UCSD-AML1 (cell line): ENCODE results near the gene RND2.
"Not testable (repeated sequence)": the region's sequence is repeated elsewhere in the genome, so short reads cannot be mapped to it uniquely, and the experiment has no call there.

Source experiments
- DNase-seq: peaks from one replicate; lab custom pipeline; 2025; ENCODE audit not compliant: unreplicated experiment; lab: John Stamatoyannopoulos, UW

Gene RND2, protein sequence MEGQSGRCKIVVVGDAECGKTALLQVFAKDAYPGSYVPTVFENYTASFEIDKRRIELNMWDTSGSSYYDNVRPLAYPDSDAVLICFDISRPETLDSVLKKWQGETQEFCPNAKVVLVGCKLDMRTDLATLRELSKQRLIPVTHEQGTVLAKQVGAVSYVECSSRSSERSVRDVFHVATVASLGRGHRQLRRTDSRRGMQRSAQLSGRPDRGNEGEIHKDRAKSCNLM

DNA sequence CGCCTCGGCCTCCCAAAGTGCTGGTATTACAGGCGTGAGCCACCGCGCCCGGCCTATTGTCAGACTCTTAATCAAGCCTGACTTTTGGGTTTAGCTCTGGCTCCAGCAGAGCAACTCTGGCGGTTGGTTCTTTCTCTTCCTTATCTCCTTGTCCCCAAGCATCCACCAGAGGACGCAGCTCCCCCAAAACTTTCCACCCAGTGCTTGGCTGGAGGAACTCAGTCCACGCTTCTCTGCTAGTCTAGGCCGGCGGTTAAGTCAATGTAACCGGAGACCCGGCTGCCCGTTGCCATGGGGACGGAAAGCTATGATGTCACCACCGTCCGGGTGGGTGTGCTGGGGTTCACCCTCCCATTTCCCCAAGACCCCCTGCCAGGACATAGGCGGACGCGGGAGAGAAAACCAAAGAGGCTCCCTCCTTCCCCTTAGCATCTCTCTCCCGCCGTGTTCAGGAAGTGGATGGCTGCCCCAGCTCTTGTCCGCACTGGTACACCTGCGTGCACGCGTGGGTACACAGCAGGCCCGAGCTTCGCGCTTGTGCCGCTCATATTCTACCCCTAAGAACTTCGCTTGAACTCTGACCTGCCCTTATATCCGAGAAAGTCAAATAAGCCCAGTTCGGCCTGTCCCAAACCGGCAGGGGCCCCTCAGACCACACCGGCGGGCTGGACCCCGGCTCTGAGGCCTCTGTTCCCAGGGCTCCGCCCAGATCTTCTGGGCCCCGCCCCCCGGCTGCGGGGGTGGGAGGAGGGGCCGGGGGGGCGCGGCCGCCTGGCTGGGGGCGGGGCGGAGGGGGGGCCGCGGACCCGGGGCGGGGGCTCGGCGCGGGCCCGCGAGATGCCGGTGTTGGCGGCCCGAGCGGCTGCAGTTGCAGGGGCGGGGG lies at the start of gene RND2:
RND2 (plus strand) TSS at position 825 of the 883 bp plus-strand sequence. CDS start 117 bp downstream, outside the sequence.
- peak; percentile 84 for DNase-seq

GRCh38 chr17:42975265-42975664 lies 49.8 kb upstream of the RND2 start:
- no peak for DNase-seq

DNA sequence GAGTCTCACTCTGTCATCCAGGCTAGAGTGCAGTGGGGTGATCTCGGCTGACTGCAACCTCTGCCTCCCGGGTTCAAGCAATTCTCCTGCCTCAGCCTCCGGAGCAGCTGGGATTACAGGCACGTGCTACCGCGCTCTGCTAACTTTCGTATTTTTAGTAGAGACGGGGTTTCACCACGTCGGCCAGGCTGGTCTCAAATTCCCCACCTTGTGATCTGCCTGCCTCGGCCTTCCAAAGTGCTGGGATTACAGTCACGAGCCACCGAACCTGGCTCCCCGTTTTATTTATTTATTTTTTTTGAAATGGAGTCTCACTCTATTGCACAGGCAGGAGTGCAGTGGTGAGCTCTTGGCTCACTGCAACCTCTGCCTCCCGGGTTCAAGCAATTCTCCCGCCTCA lies 49.3 kb upstream of the RND2 start:
- not testable (repeated sequence) for DNase-seq

DNA sequence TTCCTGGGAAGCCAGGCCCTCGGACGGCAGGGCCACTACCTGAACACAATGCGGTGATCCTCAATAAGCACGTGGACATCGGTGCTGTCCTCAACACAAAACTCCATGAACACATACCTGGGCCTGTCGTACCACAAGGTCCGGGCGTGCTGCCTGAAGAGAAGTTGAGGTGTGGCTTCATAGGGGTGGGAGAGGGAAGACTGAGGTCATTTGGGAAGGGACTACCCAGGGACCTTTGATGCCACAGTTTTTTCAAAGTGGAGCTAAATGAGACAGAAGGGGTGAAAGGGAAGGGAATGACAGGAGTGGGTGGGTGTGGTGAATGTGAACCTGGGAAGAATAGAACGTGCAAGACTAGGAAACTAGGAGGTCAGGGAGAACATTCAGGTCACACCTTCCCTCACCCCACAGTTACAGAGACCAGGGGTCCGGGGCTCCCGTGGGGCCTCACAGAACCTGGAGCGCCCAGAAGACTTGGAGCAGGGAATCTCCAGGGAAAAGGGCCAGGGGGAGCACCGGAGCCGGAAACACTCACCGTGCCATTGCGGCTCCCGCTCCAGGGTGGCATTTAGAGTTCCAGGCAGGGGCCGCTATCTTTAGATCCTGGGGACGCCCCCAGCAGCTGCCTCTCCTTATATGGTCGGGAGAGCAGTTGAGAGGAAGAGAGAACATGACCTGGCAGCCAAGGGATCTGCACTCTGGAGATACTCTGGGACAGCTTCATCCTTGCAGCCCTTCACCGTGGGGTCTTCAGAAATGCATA lies 45.3 kb upstream of the RND2 start, which contains the start of gene PTGES3L:
PTGES3L (minus strand) TSS at position 570 of the 763 bp plus-strand sequence; CDS start at position 543, 27 bp downstream.
- peak; percentile 66 for DNase-seq

DNA sequence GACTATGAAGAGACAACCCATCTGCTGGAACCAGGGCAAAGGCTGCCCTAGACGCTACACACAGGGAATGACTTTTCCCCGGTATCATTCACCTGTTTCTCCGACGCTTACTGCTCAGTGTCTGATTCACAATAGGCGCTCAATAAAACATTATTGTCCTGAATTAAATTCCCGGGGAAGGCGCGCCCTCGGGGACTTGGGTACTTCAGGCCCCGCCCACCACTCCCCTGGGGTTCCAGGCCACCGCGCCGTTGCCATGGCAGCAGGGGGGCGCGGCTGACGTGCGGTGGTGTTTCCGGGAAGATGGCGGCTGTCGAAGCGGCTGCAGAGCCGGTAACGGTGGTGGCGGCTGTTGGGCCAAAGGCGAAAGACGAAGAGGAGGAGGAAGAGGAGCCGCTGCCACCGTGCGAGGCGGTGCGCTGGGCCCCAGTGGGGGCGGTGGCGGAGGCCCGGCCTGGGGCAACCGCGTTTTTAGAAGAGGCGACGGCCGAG lies 44.7 kb upstream of the RND2 start, which contains the start of gene RUNDC1:
RUNDC1 (plus strand) TSS at position 292 of the 492 bp plus-strand sequence; CDS start at position 304, 12 bp downstream.
- peak; percentile 92 for DNase-seq

GRCh38 chr17:42980766-42981397 lies 44.1 kb upstream of the RND2 start:
- peak; percentile 52 for DNase-seq

DNA sequence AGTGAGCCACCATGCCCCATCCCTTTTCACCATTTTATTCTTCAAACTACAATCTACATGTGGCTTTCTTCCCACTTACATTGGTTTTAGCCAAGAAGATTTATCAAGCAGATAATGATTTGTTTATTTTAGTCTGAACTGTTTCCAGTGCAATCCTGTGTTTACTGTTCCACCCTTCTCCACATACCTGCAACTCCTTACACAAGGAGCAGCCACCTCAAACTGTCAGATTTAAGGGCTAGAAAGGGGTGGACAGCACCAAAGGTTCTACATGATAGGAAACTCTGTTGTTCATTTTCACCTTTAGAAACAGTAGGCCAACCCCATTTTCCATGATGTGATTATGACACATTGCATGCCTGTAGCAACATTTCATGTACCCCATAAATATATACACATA lies 42.8 kb upstream of the RND2 start:
- DNase-seq: no peak

DNA sequence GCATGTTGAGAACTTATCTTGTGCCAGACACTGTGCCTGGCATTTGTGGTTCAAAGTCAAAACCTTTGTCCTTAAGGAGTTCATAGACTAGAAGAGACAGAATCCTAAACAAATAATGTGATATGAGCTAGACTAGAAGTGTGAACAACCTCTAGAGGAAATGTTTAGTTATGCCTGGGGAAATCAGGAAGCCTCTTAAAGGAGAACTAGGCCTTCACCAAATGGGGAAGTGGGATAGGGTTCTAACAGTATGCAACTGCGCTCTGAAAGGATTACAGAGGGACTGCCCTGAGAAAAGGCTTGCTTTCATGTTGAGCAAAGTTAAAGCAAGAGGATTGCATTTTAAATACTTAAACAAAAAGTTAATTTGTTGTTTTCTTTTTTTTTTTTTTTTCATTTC lies 39.8 kb upstream of the RND2 start:
- DNase-seq: no peak

GRCh38 chr17:42989141-42989540 lies 35.9 kb upstream of the RND2 start:
- DNase-seq: no peak

DNA sequence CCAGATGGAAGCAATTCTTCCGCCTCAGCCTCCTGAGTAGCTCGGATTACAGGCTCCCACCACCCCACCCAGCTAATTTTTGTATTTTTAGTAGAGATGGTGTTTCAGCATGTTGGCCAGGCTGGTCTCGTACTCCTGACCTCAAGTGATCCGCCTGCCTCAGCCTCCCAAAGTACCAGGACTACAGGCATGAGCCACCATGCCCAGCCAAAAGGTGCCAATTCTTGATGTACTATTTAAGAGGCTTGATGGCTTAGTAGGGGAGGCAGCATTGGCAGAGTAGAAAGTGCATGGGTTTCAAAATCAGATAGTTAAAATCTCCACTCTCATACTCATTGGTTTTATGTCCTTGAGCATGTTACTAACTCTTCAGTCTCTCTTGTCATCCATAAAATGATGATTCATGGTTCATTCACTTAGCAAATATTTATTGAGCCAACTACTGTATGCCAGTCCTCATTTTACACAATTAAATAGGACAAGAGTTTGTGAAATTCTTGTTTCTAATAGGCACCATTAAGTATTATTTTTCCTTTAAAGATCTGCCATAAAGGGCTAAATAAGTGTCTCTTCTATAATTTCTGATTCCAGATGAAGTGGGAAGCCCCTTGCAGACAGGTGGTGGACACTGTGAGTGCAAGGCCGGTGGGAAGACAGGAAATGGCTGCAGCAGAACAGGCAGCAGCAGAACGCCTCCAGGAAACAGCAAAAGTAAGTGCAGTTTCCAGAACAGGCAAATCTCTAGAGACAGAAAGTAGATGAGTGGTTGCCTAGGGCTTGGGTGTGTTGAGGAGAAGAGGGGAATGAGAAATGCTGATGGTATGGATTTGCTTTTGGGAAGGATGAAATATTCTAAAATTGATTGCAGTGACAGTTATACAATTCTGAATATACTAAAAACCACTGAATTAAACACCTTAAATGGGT lies 35.0 kb upstream of the RND2 start:
- DNase-seq: no peak

GRCh38 chr17:42991471-42991870 lies 33.6 kb upstream of the RND2 start:
- no peak for DNase-seq

- no peak for DNase-seq
These were observed 32.2 kb upstream of the RND2 start for GRCh38 chr17:42992872-42993271.

- not testable (repeated sequence) for DNase-seq
These were observed 31.1 kb upstream of the RND2 start for GRCh38 chr17:42993913-42994312.

GRCh38 chr17:42997390-42997983 lies 27.5 kb upstream of the RND2 start:
- no peak for DNase-seq

GRCh38 chr17:42997984-42998938 lies 26.8 kb upstream of the RND2 start, which contains the start of gene RPL27:
RPL27 (plus strand) TSS chr17:42998419; CDS start chr17:42998751, 332 bp downstream.
- DNase-seq: peak; percentile 98

GRCh38 chr17:42999003-42999525 lies 26.0 kb upstream of the RND2 start:
- DNase-seq: no peak

- not testable (repeated sequence) for DNase-seq
These were observed 24.1 kb upstream of the RND2 start for GRCh38 chr17:43000894-43001293.
